Endometrial microvascular endothelial cells (primary cell): ENCODE results near the gene PCDHB13. TPM values are rescaled to one million over a fixed set of nuclear protein-coding genes. Genes with fewer than 3 reads are reported as not detected.
"Not testable (repeated sequence)": the region's sequence is repeated elsewhere in the genome, so short reads cannot be mapped to it uniquely, and the experiment has no call there.

Experiments used
- in situ Hi-C: cut with HindIII; loops from 2 replicates; pipeline ENCODE4 v1.10.0; 2017; ENCODE audit warnings: low sequenced_read_pairs, low pct_unique_long_range_greater_than_20kb; ENCODE audit errors: inconsistent ontology term
- total RNA-seq: library from RNA; depleted of rRNA; stranded (reverse); fragments of >200 nt; gene quantifications from one replicate; pipeline ENCODE4 v1.2.3, GENCODE V29; 2015; ENCODE audit errors: inconsistent ontology term

PCDHB13 gene
- total RNA-seq: 0.65 TPM

GRCh38 chr5:141213656-141214339, at the start of gene PCDHB13:
Gene PCDHB13 (plus strand): TSS chr5:141213919. CDS start chr5:141214124, 205 bp downstream.
- in situ Hi-C loops: not testable (repeated sequence)

GRCh38 chr5:141172381-141173204, 41.1 kb upstream of the PCDHB13 start, which contains the start of gene PCDHB7:
Gene PCDHB7 (plus strand): TSS chr5:141172644. CDS start chr5:141172836, 192 bp downstream.
- in situ Hi-C loops: no loop called here

GRCh38 chr5:141174291-141175104, 39.2 kb upstream of the PCDHB13 start:
- in situ Hi-C loops: not testable (repeated sequence)

- in situ Hi-C loops: no loop called here
Measured at GRCh38 chr5:141175933-141176332, 37.8 kb upstream of the PCDHB13 start.

GRCh38 chr5:141177577-141178191, 36.0 kb upstream of the PCDHB13 start, which contains the start of gene PCDHB8:
Gene PCDHB8 (plus strand): TSS chr5:141177790. CDS start chr5:141178035, 245 bp downstream.
- in situ Hi-C loops: not testable (repeated sequence)

- in situ Hi-C loops: not testable (repeated sequence)
Measured at GRCh38 chr5:141179371-141179770, 34.3 kb upstream of the PCDHB13 start.

- in situ Hi-C loops: not testable (repeated sequence)
Measured at GRCh38 chr5:141179876-141180275, 33.8 kb upstream of the PCDHB13 start.

- in situ Hi-C loops: no loop called here
Measured at GRCh38 chr5:141180313-141180712, 33.4 kb upstream of the PCDHB13 start.

- in situ Hi-C loops: no loop called here
Measured at GRCh38 chr5:141182248-141182647, 31.5 kb upstream of the PCDHB13 start, which contains the start of gene PCDHB16. Gene PCDHB16 (plus strand): TSS chr5:141182387. CDS start chr5:141182560, 173 bp downstream.

GRCh38 chr5:141184117-141184855, 29.4 kb upstream of the PCDHB13 start:
- in situ Hi-C loops: not testable (repeated sequence)

GRCh38 chr5:141186897-141187512, 26.7 kb upstream of the PCDHB13 start, which contains the start of gene PCDHB9:
Gene PCDHB9 (plus strand): TSS chr5:141187161. CDS start chr5:141187319, 158 bp downstream.
- in situ Hi-C loops: no loop called here

GRCh38 chr5:141188682-141189081, 25.0 kb upstream of the PCDHB13 start:
- in situ Hi-C loops: not testable (repeated sequence)

GRCh38 chr5:141189131-141189530, 24.6 kb upstream of the PCDHB13 start:
- in situ Hi-C loops: not testable (repeated sequence)

- in situ Hi-C loops: no loop called here
Measured at GRCh38 chr5:141192110-141192725, 21.5 kb upstream of the PCDHB13 start, which contains the start of gene PCDHB10. Gene PCDHB10 (plus strand): TSS chr5:141192353. CDS start chr5:141192553, 200 bp downstream.

- in situ Hi-C loops: not testable (repeated sequence)
Measured at GRCh38 chr5:141194332-141194731, 19.4 kb upstream of the PCDHB13 start.

- in situ Hi-C loops: no loop called here
Measured at GRCh38 chr5:141196363-141196762, 17.4 kb upstream of the PCDHB13 start.
